Fibroblast of the aortic adventitia (primary cell): ENCODE data around the gene CPNE1. TPM values are rescaled to one million over a fixed set of nuclear protein-coding genes. Genes with fewer than 3 reads are reported as not detected.

Experiments used
- DNase-seq: peaks from one replicate; pipeline ENCODE4 v3.0.0-alpha.2; 2010; ENCODE audit warnings: low read depth
- H3K4me3 ChIP-seq: 2 replicates; pipeline ENCODE4 v1.5.1; 2011; ENCODE audit warnings: low read depth, mild to moderate bottlenecking, control low read depth, low read length, moderate library complexity
- CTCF ChIP-seq: IDR thresholded peaks from 2 replicates; pipeline ENCODE4 v1.5.1; 2011; ENCODE audit warnings: mild to moderate bottlenecking, low read length, control low read depth, inconsistent platforms; ENCODE audit not compliant: insufficient read depth
- total RNA-seq: library from RNA; depleted of rRNA; stranded (reverse); fragments of >200 nt; gene quantifications from 2 replicates; pipeline ENCODE4 v1.2.3, GENCODE V29; 2012; ENCODE audit warnings: low replicate concordance

The CPNE1 gene
- total RNA-seq, 1 donor, result 154 TPM

DNA sequence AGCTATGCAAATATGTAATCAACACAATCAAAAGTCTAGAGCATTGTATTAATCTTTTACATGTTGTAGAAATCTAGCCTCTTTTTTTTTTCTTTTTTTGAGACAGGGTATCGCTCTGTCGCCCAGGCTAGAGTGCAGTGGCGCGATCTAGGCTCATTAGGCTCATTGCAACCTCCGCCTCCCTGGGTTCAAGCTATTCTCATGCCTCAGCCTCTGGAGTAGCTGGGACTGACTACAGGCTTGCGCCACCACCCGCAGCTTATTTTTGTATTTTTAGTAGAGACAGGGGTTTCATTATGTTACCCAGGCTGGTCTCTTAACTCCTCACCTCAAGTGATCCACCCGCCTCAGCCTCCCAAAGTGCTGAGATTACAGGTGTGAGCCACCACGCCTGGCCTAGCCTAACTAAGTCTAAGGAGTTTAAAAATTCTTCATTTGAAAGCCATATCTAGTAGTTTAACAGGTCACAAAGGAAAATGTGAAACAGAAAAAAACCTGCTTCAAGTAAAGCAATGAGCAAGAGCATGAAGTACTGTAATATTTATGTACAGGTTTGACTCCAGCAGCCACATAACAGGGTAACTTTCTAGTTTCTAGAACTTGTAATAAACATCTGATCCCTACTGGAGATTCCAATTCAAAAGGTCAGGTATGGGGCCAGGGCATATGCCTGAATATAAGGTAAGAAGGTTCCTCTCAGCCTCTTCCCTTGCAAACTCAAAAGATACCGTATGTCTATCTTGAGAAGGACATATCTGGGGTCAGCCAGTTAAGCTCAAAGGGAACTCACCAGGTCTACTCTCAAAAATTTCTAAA lies 4.4 kb downstream of the CPNE1 start:
- DNase-seq, result no peak
- no peak overlapping the region for H3K4me3 ChIP-seq
- no peak for TF ChIP-seq CTCF

GRCh38 chr20:35657271-35657670 lies 7.4 kb downstream of the CPNE1 start:
- no peak for TF ChIP-seq CTCF
- no peak for DNase-seq
- H3K4me3 ChIP-seq, result no peak overlapping the region

- no peak for TF ChIP-seq CTCF
- DNase-seq, result no peak
- no peak overlapping the region for H3K4me3 ChIP-seq
Observed at GRCh38 chr20:35654415-35654814, 10.3 kb downstream of the CPNE1 start.

- TF ChIP-seq CTCF, result no peak
- no peak for DNase-seq
- H3K4me3 ChIP-seq, result no peak overlapping the region
Observed at GRCh38 chr20:35653893-35654292, 10.8 kb downstream of the CPNE1 start.

GRCh38 chr20:35653430-35653734 lies 11.3 kb downstream of the CPNE1 start:
- no peak overlapping the region for H3K4me3 ChIP-seq
- no peak for TF ChIP-seq CTCF
- no peak for DNase-seq

DNA sequence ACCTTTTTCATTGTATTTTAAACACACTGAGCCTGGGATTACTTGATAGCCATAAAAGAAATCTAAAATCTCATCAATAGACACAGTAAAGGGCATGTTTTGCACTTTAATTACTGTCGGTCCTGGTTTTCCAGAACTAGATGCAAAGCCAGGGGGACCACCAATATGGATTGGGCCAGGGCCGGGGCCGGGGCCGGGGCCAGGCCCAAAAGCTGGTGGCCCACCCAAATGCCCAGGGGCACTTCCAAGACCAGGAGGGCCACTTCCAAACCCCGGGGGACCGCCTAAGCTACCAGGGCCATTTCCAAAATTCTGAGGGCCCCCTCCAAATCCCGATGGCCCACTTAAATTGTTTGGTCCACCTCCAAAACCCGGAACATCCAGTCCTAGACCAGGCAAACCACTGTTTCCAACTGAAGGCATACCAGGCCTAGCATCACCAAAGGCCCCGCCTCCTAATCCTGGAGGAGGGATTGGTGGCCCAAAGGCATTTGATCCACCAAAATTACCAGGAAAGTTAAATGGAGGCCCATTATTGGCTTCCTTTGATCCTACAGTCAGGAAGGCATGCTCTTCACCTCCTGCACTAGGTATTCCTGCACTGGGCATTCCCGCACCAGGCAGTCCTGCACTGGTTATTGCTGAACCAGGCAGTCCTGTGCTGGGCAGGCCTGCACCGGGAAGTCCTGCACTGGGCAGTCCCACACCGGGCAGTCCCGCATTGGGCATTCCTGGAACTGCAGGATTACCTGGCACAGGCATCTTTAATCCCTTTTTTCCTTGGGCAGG lies 11.9 kb downstream of the CPNE1 start:
- no peak for DNase-seq
- no peak for TF ChIP-seq CTCF

GRCh38 chr20:35651958-35652357 lies 12.7 kb downstream of the CPNE1 start:
- DNase-seq, result no peak
- TF ChIP-seq CTCF, result no peak
- H3K4me3 ChIP-seq, result no peak overlapping the region

More for the DNA sequence above, 11.9 kb downstream of the CPNE1 start:
- no peak overlapping the region for H3K4me3 ChIP-seq
